HCT116 (cell line): Measurements from ENCODE around the gene VASH1. TPM values are rescaled to one million over a fixed set of nuclear protein-coding genes. Genes with fewer than 3 reads are reported as not detected.

ENCODE experiments used
- ATAC-seq: fragments of 200-7000 bp; cut with Tn5 transposase; 2 replicates; pipeline ENCODE4 v1.9.1; 2020; ENCODE audit warnings: mild to moderate bottlenecking, moderate library complexity
- BruUV-seq: library from RNA; stranded (reverse); fragments of 400-500 nt; replicated peaks from 2 replicates; lab custom pipeline; 2021; lab: Mats Ljungman, UMichigan
- CTCF ChIA-PET: fragments of 300-600 bp; sonication (Branson Sonifier 250); formaldehyde crosslinking; loops from one replicate; lab custom pipeline; 2021; ENCODE audit warnings: antibody characterized with exemption; lab: Charles Lee
- POLR2A ChIA-PET: fragments of 300-600, 350-600 bp; sonication (Branson Sonifier 250); formaldehyde crosslinking; loops from one replicate; lab custom pipeline; 2021; ENCODE audit warnings: antibody characterized with exemption; lab: Charles Lee
- RAD21 ChIA-PET, 2 experiments: fragments of 300-600 bp; sonication (Branson Sonifier 250); formaldehyde crosslinking; loops; one replicate each; lab custom pipeline; 2023; ENCODE audit warnings: low total read pairs in 2 of 2; ENCODE audit not compliant: uncharacterized antibody in 2 of 2, unreplicated experiment in 2 of 2, low non-redundant PET in 1 of 2; lab: Charles Lee
- DNase-seq: peaks from one replicate; pipeline ENCODE4 v3.0.0-alpha.2; 2010; ENCODE audit warnings: low read depth, low spot score
- H2AFZ ChIP-seq: fragments of 200-600 bp; shearing (Covaris generic), sonication (generic); 2 replicates; pipeline ENCODE4 v1.6.1; 2017; ENCODE audit warnings: low read depth, mixed run types, mixed read lengths, antibody characterized with exemption, low read length; ENCODE audit not compliant: poor library complexity, severe bottlenecking
- H3K27ac ChIP-seq: 2 replicates; pipeline ENCODE4 v1.5.1; 2012; ENCODE audit warnings: low read depth, low read length
- H3K27me3 ChIP-seq: fragments of 200-600 bp; sonication (generic); 2 replicates; pipeline ENCODE4 v1.6.1; 2016; ENCODE audit warnings: mixed run types, low read length, mixed read lengths; ENCODE audit not compliant: insufficient read depth
- H3K36me3 ChIP-seq, 2 experiments: fragments of 200-500 bp in 1 of 2; fragments of 200-600 bp in 1 of 2; sonication (Bioruptor generic) in 1 of 2; sonication (generic) in 1 of 2; 2 replicates each; pipeline versions ENCODE4 v1.5.1 to v1.6.1; 2014 to 2016; ENCODE audit warnings: low read length in 2 of 2, inconsistent platforms in 1 of 2, mixed read lengths in 1 of 2, mixed run types in 1 of 2; ENCODE audit not compliant: insufficient read depth in 2 of 2, control insufficient read depth in 1 of 2
- H3K4me1 ChIP-seq, 2 experiments: fragments of 200-600 bp in 1 of 2; sonication (generic) in 1 of 2; 2 replicates each; pipeline versions ENCODE4 v1.5.1 to v1.6.1; 2012 to 2017; ENCODE audit warnings: low read length in 2 of 2, inconsistent platforms in 1 of 2, mild to moderate bottlenecking in 1 of 2, mixed read lengths in 1 of 2, mixed run types in 1 of 2, moderate library complexity in 1 of 2; ENCODE audit not compliant: insufficient read depth in 2 of 2, control insufficient read depth in 1 of 2
- H3K4me2 ChIP-seq: fragments of 200-600 bp; sonication (generic); 2 replicates; pipeline ENCODE4 v1.6.1; 2017; ENCODE audit warnings: mixed run types, low read length, mixed read lengths
- H3K4me3 ChIP-seq, 2 experiments: fragments of 200-600 bp in 1 of 2; sonication (generic) in 1 of 2; replicated peaks in 1 of 2; 2 replicates each; pipeline ENCODE4 v1.5.1; 2011 to 2016; ENCODE audit warnings: low read length in 2 of 2, control low read depth in 1 of 2, low read depth in 1 of 2, mild to moderate bottlenecking in 1 of 2, mixed read lengths in 1 of 2, mixed run types in 1 of 2
- H3K79me2 ChIP-seq: fragments of 200-600 bp; sonication (generic); 2 replicates; pipeline ENCODE4 v1.6.1; 2017; ENCODE audit warnings: mild to moderate bottlenecking, mixed run types, low read length, moderate library complexity, mixed read lengths; ENCODE audit not compliant: insufficient read depth
- H3K9ac ChIP-seq: fragments of 200-600 bp; sonication (generic); 2 replicates; pipeline ENCODE4 v1.6.1; 2016; ENCODE audit warnings: low read length, mixed read lengths
- H3K9me2 ChIP-seq: fragments of 200-600 bp; sonication (generic), shearing (Covaris generic); 2 replicates; pipeline ENCODE4 v1.6.1; 2017; ENCODE audit warnings: mixed run types, mild to moderate bottlenecking, moderate library complexity; ENCODE audit not compliant: insufficient read depth
- H3K9me3 ChIP-seq, 2 experiments: fragments of 200-500 bp in 1 of 2; fragments of 200-600 bp in 1 of 2; sonication (Bioruptor generic) in 1 of 2; sonication (generic) in 1 of 2; 2 replicates each; pipeline ENCODE4 v1.6.1; 2014 to 2017; ENCODE audit warnings: low read length in 2 of 2, mixed read lengths in 2 of 2, inconsistent platforms in 1 of 2, low read depth in 1 of 2, mild to moderate bottlenecking in 1 of 2, mixed run types in 1 of 2, moderate library complexity in 1 of 2; ENCODE audit not compliant: control insufficient read depth in 1 of 2, insufficient read depth in 1 of 2
- H4K20me1 ChIP-seq: fragments of 200-600 bp; sonication (generic), shearing (Covaris generic); 2 replicates; pipeline ENCODE4 v1.6.1; 2017; ENCODE audit warnings: mixed run types, mild to moderate bottlenecking, moderate library complexity; ENCODE audit not compliant: insufficient read depth
- CBX3 ChIP-seq: IDR thresholded peaks from 2 replicates; pipeline ENCODE4 v1.6.1; 2012; ENCODE audit warnings: low read depth
- CEBPB ChIP-seq: IDR thresholded peaks from 2 replicates; pipeline ENCODE4 v1.6.1; 2012; ENCODE audit warnings: low read depth
- ELF1 ChIP-seq: IDR thresholded peaks from 2 replicates; pipeline ENCODE4 v1.6.1; 2012; ENCODE audit warnings: low read depth, borderline replicate concordance
- EZH2 ChIP-seq: fragments of 200-600 bp; sonication (generic); IDR thresholded peaks from 2 replicates; pipeline ENCODE4 v1.6.1; 2017; ENCODE audit warnings: antibody characterized with exemption, mixed run types
- EZH2phosphoT487 ChIP-seq: fragments of 200-600 bp; IDR thresholded peaks from 2 replicates; pipeline ENCODE4 v1.6.1; 2018; ENCODE audit warnings: antibody characterized with exemption, borderline replicate concordance
- FOSL1 ChIP-seq: IDR thresholded peaks from 2 replicates; pipeline ENCODE4 v1.6.1; 2012; ENCODE audit warnings: low read depth
- JUND ChIP-seq: IDR thresholded peaks from 2 replicates; pipeline ENCODE4 v1.6.1; 2012
- RAD21 ChIP-seq: IDR thresholded peaks from 2 replicates; pipeline ENCODE4 v1.6.1; 2012; ENCODE audit warnings: low read depth, mild to moderate bottlenecking
- SIN3A ChIP-seq: IDR thresholded peaks from 2 replicates; pipeline ENCODE4 v1.6.1; 2012; ENCODE audit warnings: low read depth
- SP1 ChIP-seq: IDR thresholded peaks from 2 replicates; pipeline ENCODE4 v1.6.1; 2012; ENCODE audit warnings: low read depth
- SRF ChIP-seq: IDR thresholded peaks from 2 replicates; pipeline ENCODE4 v1.6.1; 2012; ENCODE audit warnings: low read depth
- YY1 ChIP-seq: IDR thresholded peaks from 2 replicates; pipeline ENCODE4 v1.6.1; 2011; ENCODE audit warnings: low read length, low read depth, moderate library complexity, mild to moderate bottlenecking; ENCODE audit not compliant: insufficient replicate concordance; ENCODE audit errors: extremely low read depth
- ZNF274 ChIP-seq: fragments of 200-500 bp; sonication (Bioruptor generic); IDR thresholded peaks from 2 replicates; pipeline ENCODE4 v1.6.1; 2014; ENCODE audit warnings: mild to moderate bottlenecking, low read depth, low read length, inconsistent platforms
- intact Hi-C: fragments of 100-400 bp; cut with micrococcal nuclease; formaldehyde crosslinking; loops from 2 replicates; pipeline ENCODE4 v1.10.0; 2022
- total RNA-seq: library from RNA; stranded (reverse); gene quantifications from one replicate; pipeline ENCODE4 v1.2.1, GENCODE V29; 2021; ENCODE audit not compliant: unreplicated experiment
- TF ChIP-seq, protein P1 (sequence below): IDR thresholded peaks from 2 replicates; pipeline ENCODE4 v1.6.1; 2012; ENCODE audit warnings: low read depth

VASH1 gene
- total RNA-seq, 1 experiment from 2014 or later: 13.3 TPM

DNA sequence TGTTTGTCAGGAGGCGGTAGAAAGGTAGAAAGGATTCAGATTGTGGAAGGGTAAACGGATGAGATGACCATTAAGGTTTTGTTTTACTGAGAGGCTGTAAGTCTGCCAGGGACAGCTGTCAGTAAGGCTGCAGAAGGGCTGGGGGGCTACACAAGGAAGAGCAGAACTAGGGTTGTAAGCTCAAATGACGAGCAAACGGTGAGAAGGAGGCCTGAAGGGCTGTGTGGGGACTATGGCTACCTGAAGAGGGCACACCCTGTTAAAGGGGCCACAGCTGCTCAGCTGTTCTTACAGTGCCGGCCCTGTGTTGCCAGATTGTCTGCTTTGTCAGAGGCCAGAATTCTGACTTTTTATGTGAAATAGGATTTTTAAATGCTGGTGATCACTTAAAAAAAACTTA, 19.1 kb downstream of the VASH1 start (continued):
- TF ChIP-seq YY1: no peak
- TF ChIP-seq FOSL1: no peak

DNA sequence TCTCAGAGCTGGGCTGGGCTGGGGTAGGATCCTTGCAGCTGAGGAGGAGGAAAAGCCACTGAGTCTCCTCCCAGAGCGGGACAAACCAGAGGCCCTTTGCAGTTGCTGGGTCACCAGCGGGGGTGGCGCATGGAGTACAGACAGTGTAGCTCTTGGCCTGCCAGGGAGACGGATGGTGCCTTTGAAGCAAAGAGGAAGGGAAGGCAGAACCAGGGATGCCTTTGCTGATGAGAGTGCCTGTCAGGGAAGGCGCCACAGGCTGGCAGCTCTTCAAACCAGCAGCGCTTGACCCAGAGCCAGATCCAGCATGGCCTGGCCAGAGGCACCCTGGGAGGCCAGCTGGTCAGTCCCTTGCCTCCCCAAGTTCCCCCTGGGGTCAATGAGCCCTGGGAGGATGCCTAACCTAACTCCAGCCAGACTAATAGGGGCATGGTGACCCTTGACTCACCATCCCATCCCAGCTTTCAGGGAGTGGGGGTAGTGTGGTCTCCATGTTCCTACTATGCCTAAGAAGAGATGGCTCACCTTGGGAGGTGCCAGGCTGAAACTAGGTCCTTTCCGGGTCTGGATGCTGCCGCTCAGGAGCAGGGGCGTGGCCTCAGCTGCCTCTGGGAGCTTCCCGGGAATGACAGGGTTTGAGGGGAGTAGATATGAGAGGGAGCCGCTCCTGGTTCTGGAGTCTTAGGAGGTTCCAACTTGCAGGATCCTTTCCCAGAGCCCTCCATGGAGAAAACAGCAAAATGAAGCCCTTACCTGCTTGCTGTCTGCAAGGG, 19.8 kb downstream of the VASH1 start:
- CTCF ChIA-PET: no interaction called here
- POLR2A ChIA-PET: no interaction called here
- no TSS peak for BruUV-seq
- no peaks in the 10 kb centered on the region for H3K79me2 ChIP-seq
- H4K20me1 ChIP-seq: no peaks in the 10 kb centered on the region
- no peak overlapping the region for H3K4me2 ChIP-seq
- RAD21 ChIA-PET: no interaction called here
- H3K4me3 ChIP-seq: no peak overlapping the region
- H2AFZ ChIP-seq: no peak overlapping the region
- H3K9me3 ChIP-seq: no peaks in the 10 kb centered on the region
- no peak overlapping the region for H3K9ac ChIP-seq
- no peak overlapping the region for H3K27ac ChIP-seq
- no peak for DNase-seq
- TF ChIP-seq, protein P1, sequence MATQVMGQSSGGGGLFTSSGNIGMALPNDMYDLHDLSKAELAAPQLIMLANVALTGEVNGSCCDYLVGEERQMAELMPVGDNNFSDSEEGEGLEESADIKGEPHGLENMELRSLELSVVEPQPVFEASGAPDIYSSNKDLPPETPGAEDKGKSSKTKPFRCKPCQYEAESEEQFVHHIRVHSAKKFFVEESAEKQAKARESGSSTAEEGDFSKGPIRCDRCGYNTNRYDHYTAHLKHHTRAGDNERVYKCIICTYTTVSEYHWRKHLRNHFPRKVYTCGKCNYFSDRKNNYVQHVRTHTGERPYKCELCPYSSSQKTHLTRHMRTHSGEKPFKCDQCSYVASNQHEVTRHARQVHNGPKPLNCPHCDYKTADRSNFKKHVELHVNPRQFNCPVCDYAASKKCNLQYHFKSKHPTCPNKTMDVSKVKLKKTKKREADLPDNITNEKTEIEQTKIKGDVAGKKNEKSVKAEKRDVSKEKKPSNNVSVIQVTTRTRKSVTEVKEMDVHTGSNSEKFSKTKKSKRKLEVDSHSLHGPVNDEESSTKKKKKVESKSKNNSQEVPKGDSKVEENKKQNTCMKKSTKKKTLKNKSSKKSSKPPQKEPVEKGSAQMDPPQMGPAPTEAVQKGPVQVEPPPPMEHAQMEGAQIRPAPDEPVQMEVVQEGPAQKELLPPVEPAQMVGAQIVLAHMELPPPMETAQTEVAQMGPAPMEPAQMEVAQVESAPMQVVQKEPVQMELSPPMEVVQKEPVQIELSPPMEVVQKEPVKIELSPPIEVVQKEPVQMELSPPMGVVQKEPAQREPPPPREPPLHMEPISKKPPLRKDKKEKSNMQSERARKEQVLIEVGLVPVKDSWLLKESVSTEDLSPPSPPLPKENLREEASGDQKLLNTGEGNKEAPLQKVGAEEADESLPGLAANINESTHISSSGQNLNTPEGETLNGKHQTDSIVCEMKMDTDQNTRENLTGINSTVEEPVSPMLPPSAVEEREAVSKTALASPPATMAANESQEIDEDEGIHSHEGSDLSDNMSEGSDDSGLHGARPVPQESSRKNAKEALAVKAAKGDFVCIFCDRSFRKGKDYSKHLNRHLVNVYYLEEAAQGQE: no peak
- TF ChIP-seq YY1 (no peak), CEBPB (no peak), ZNF274 (no peak), SRF (no peak), EZH2 (no peak), EZH2phosphoT487 (no peak), FOSL1 (no peak), CBX3 (no peak), JUND (no peak), SIN3A (no peak), SP1 (no peak), ELF1 (no peak), RAD21 (no peak)
- H3K9me2 ChIP-seq: no peaks in the 10 kb centered on the region
- peaks cover 11% of the 10 kb centered on the region in 2 experiments; a peak in 3 of 4 replicates for H3K36me3 ChIP-seq
- intact Hi-C loops: no loop called here
- no peak for ATAC-seq
- no peaks in the 10 kb centered on the region for H3K27me3 ChIP-seq
- H3K4me1 ChIP-seq: peaks cover 0 to 6% of the 10 kb centered on the region in 2 experiments; a peak in 1 of 4 replicates
